ENCODE data around the gene KCND3.

DNA sequence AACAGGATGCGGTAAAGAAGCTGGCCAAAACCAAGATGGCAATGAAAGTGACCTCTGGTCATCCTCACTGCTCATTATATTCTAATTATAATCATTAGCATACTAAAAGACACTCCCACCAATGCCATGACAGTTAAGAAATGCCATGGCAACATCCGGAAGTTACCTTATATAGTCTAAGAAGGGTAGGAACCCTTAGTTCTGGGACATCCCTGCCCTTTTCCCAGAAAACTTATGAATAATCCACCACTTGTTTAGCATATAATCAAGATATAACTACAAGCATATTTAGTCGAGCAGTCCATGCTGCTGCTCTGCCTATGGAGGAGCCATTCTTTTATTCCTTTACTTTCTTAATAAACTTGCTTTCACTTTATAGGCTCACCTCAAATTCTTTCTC lies 154.0 kb downstream of the KCND3 start:
- TF ChIP-seq, protein P1, sequence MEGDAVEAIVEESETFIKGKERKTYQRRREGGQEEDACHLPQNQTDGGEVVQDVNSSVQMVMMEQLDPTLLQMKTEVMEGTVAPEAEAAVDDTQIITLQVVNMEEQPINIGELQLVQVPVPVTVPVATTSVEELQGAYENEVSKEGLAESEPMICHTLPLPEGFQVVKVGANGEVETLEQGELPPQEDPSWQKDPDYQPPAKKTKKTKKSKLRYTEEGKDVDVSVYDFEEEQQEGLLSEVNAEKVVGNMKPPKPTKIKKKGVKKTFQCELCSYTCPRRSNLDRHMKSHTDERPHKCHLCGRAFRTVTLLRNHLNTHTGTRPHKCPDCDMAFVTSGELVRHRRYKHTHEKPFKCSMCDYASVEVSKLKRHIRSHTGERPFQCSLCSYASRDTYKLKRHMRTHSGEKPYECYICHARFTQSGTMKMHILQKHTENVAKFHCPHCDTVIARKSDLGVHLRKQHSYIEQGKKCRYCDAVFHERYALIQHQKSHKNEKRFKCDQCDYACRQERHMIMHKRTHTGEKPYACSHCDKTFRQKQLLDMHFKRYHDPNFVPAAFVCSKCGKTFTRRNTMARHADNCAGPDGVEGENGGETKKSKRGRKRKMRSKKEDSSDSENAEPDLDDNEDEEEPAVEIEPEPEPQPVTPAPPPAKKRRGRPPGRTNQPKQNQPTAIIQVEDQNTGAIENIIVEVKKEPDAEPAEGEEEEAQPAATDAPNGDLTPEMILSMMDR (IDR thresholded peaks at IDR 0.05; ENCODE audit: low read length): no peak
- TF ChIP-seq EZH2 (IDR thresholded peaks at IDR 0.05; ENCODE audit: borderline replicate concordance, low read length): no peak
